ENCODE data around the gene IMMP2L. TPM values are rescaled to one million over a fixed set of nuclear protein-coding genes. Genes with fewer than 3 reads are reported as not detected.
"Not testable (repeated sequence)": the region's sequence is repeated elsewhere in the genome, so short reads cannot be mapped to it uniquely, and the experiment has no call there.

Gene IMMP2L
- total and polyA plus RNA-seq, 2 of the 4 experiments (the other 2 are of a cell fraction) = 5.8 to 9.3 TPM

GRCh38 chr7:111074071-111074747, 488.1 kb downstream of the IMMP2L start:
- H3K23ac ChIP-seq (ENCODE audit: low read depth, low read length) = no peak overlapping the region
- H3K4me1 ChIP-seq (ENCODE audit: control insufficient read depth, insufficient read depth, low read length) = peaks cover 6% of the 10 kb centered on the region
- no peak overlapping the region for H2AK9ac ChIP-seq (replicated peaks; ENCODE audit: low read depth, low read length, poor library complexity)
- H3K9me1 ChIP-seq (ENCODE audit: insufficient read depth, low read length) = no peaks in the 10 kb centered on the region
- no peak overlapping the region for H3K4me3 ChIP-seq (ENCODE audit: insufficient read depth, low read depth, low read length)
- ChIA-PET CTCF (interaction anchor here (0.6 to 1.0 kb wide), 3 partner anchors 9 to 18 kb away, joined by 3 to 5 read pairs (median 4); no protein-coding TSS in a partner anchor), POLR2A (ENCODE audit: unreplicated experiment) (no interaction called here)
- H2BK20ac ChIP-seq (ENCODE audit: low read depth, low read length) = no peak overlapping the region
- TF ChIP-seq MAZ (IDR thresholded peaks at IDR 0.05; ENCODE audit: borderline replicate concordance, low read depth, low read length) (no peak), CHD1 (IDR thresholded peaks at IDR 0.05; ENCODE audit: low read depth, low read length) (no peak), NFE2L2 (IDR thresholded peaks at IDR 0.05; ENCODE audit: low read depth, low read length) (no peak), MAFK (IDR thresholded peaks at IDR 0.05; ENCODE audit: low read depth, low read length) (no peak), FOS (IDR thresholded peaks at IDR 0.05; ENCODE audit: low read depth, low read length) (peak; percentile 59; the same call in 1 of the 2 replicates)
- no peak overlapping the region for H4K5ac ChIP-seq (ENCODE audit: low read depth, low read length)
- no peak for DNase-seq
- no peak overlapping the region for H2BK5ac ChIP-seq (ENCODE audit: low read depth, low read length, poor library complexity, severe bottlenecking)
- H2BK15ac ChIP-seq (ENCODE audit: low read depth, low read length) = no peak overlapping the region
- H4K91ac ChIP-seq (ENCODE audit: insufficient read depth, low read depth, low read length) = no peak overlapping the region
- H3K79me1 ChIP-seq (ENCODE audit: low read depth in 1 of 2, low read length in 2 of 2) = no peaks in the 10 kb centered on the region
- H3K18ac ChIP-seq (ENCODE audit: low read depth, low read length) = no peak overlapping the region
- no peak overlapping the region for H2AFZ ChIP-seq (replicated peaks; ENCODE audit: low read length, poor library complexity)
- H3K36me3 ChIP-seq (ENCODE audit: control insufficient read depth, insufficient read depth, low read length) = no peaks in the 10 kb centered on the region
- H4K8ac ChIP-seq (ENCODE audit: low read depth in 2 of 2, low read length in 2 of 2) = no peak overlapping the region
- 40% methylated on average over 1 of the region's 3 CpGs; no CpG with 5 or more reads in 1 of the 2 experiments for WGBS, 2 experiments (ENCODE audit: extremely low coverage in 2 of 2, insufficient read length in 1 of 2)
- no TSS peak for BruUV-seq (replicated peaks)
- H3K4ac ChIP-seq (ENCODE audit: low read depth, low read length) = no peak overlapping the region
- no peak overlapping the region for H3K14ac ChIP-seq (replicated peaks; ENCODE audit: low read depth, low read length)
- H2AK5ac ChIP-seq (ENCODE audit: low read depth, low read length) = no peak overlapping the region
- H3K9ac ChIP-seq (ENCODE audit: low read depth, low read length) = no peak overlapping the region
- no peaks in the 10 kb centered on the region for H4K20me1 ChIP-seq (ENCODE audit: insufficient read depth, low read length)
- intact Hi-C loops (cut with micrococcal nuclease) = no loop called here
- H3K9me3 ChIP-seq (ENCODE audit: control insufficient read depth, insufficient read depth, low read length) = no peaks in the 10 kb centered on the region
- dilution Hi-C loops (cut with HindIII; ENCODE audit: low sequenced_read_pairs, unreplicated experiment) = no loop called here
- H3K4me2 ChIP-seq (ENCODE audit: low read depth, low read length) = no peak overlapping the region
- H3K27me3 ChIP-seq (ENCODE audit: control insufficient read depth, insufficient read depth, low read length) = no peaks in the 10 kb centered on the region
- no peak overlapping the region for H3K27ac ChIP-seq (ENCODE audit: insufficient read depth, low read length)
- in situ Hi-C loops (cut with MboI; ENCODE audit: low sequenced_read_pairs) = no loop called here
- no peak for ATAC-seq (ENCODE audit: low read depth)
- no peak overlapping the region for H3K56ac ChIP-seq (ENCODE audit: extremely low read depth, insufficient read depth, low read length)
- H2BK120ac ChIP-seq (ENCODE audit: low read depth, low read length) = no peak overlapping the region

DNA sequence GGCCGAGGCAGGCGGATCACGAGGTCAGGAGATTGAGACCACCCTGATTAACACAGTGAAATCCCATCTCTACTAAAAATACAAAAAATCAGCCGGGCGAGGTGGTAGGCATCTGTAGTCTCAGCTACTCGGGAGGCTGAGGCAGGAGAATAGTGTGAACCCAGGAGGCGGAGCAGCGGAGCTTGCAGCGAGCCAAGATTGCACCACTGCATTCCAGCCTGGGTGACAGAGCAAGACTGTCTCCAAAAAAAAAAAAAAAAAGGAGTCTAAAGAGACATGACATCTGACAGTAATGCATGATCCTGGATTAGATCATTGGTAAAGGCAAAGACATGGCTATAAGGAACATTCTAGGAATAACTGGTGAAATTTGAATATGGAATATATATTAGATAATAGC, 489.6 kb downstream of the IMMP2L start:
- H3K4ac ChIP-seq (ENCODE audit: low read depth, low read length); BruUV-seq (replicated peaks); H4K5ac ChIP-seq (ENCODE audit: low read depth, low read length); H3K4me3 ChIP-seq (ENCODE audit: insufficient read depth, low read depth, low read length); H2BK120ac ChIP-seq (ENCODE audit: low read depth, low read length); H2BK20ac ChIP-seq (ENCODE audit: low read depth, low read length); H3K79me1 ChIP-seq (ENCODE audit: low read depth in 1 of 2, low read length in 2 of 2); H3K9me3 ChIP-seq (ENCODE audit: control insufficient read depth, insufficient read depth, low read length); DNase-seq; H3K56ac ChIP-seq (ENCODE audit: extremely low read depth, insufficient read depth, low read length); H2AFZ ChIP-seq (replicated peaks; ENCODE audit: low read length, poor library complexity); H3K18ac ChIP-seq (ENCODE audit: low read depth, low read length); H3K27me3 ChIP-seq (ENCODE audit: control insufficient read depth, insufficient read depth, low read length); H3K9ac ChIP-seq (ENCODE audit: low read depth, low read length); H3K4me1 ChIP-seq (ENCODE audit: control insufficient read depth, insufficient read depth, low read length); H2BK5ac ChIP-seq (ENCODE audit: low read depth, low read length, poor library complexity, severe bottlenecking); H3K4me2 ChIP-seq (ENCODE audit: low read depth, low read length); POLR2A ChIA-PET (ENCODE audit: unreplicated experiment); ATAC-seq (ENCODE audit: low read depth); H3K27ac ChIP-seq (ENCODE audit: insufficient read depth, low read length); H4K20me1 ChIP-seq (ENCODE audit: insufficient read depth, low read length); intact Hi-C loops (cut with micrococcal nuclease); H4K8ac ChIP-seq (ENCODE audit: low read depth in 2 of 2, low read length in 2 of 2); dilution Hi-C loops (cut with HindIII; ENCODE audit: low sequenced_read_pairs, unreplicated experiment); H3K14ac ChIP-seq (replicated peaks; ENCODE audit: low read depth, low read length); in situ Hi-C loops (cut with MboI; ENCODE audit: low sequenced_read_pairs); H4K91ac ChIP-seq (ENCODE audit: insufficient read depth, low read depth, low read length); H3K23ac ChIP-seq (ENCODE audit: low read depth, low read length); H3K9me1 ChIP-seq (ENCODE audit: insufficient read depth, low read length); H2BK15ac ChIP-seq (ENCODE audit: low read depth, low read length); H2AK9ac ChIP-seq (replicated peaks; ENCODE audit: low read depth, low read length, poor library complexity); H3K36me3 ChIP-seq (ENCODE audit: control insufficient read depth, insufficient read depth, low read length); H2AK5ac ChIP-seq (ENCODE audit: low read depth, low read length): not testable (repeated sequence)
- CTCF ChIA-PET = interaction anchor here (0.6 kb wide), 1 partner anchor 615 kb away, joined by 3 read pairs; no protein-coding TSS in a partner anchor
- no CpG with 5 or more reads among the region's 9 CpGs for WGBS, 2 experiments (ENCODE audit: extremely low coverage in 2 of 2, insufficient read length in 1 of 2)
